COLO829 (cell line): ENCODE measurements around the gene CABLES1.
A peak's percentile ranks its signal among the peaks of the same experiment; 100 is the strongest.
"Not testable (repeated sequence)": the region's sequence is repeated elsewhere in the genome, so short reads cannot be mapped to it uniquely, and the experiment has no call there.

Experiments used
- DNase-seq: peaks from one replicate; pipeline ENCODE4 v3.0.0; 2012; ENCODE audit warnings: low spot score

The CABLES1 gene

GRCh38 chr18:23226391-23226790 is 91.1 kb downstream of the CABLES1 start:
- no peak for DNase-seq

- peak; percentile 45 for DNase-seq
These were observed 91.8 kb downstream of the CABLES1 start for GRCh38 chr18:23226930-23227725.

- no peak for DNase-seq
These were observed 92.4 kb downstream of the CABLES1 start for GRCh38 chr18:23227726-23228070.

- no peak for DNase-seq
These were observed 93.1 kb downstream of the CABLES1 start for GRCh38 chr18:23228102-23229061.

- no peak for DNase-seq
These were observed 94.2 kb downstream of the CABLES1 start for GRCh38 chr18:23229472-23229871.

- no peak for DNase-seq
These were observed 95.4 kb downstream of the CABLES1 start for GRCh38 chr18:23230686-23231085.

- no peak for DNase-seq
These were observed 96.2 kb downstream of the CABLES1 start for GRCh38 chr18:23231340-23232021.

GRCh38 chr18:23232331-23232730 is 97.0 kb downstream of the CABLES1 start:
- DNase-seq, result no peak

GRCh38 chr18:23234619-23235018 is 99.3 kb downstream of the CABLES1 start:
- DNase-seq, result no peak

- DNase-seq, result no peak
These were observed 100.1 kb downstream of the CABLES1 start for GRCh38 chr18:23235336-23235735.

- DNase-seq, result no peak
These were observed 100.6 kb downstream of the CABLES1 start for GRCh38 chr18:23235860-23236259.

GRCh38 chr18:23236876-23237468 is 101.7 kb downstream of the CABLES1 start:
- no peak for DNase-seq

- DNase-seq, result no peak
These were observed 102.4 kb downstream of the CABLES1 start for GRCh38 chr18:23237524-23238151.

GRCh38 chr18:23238152-23238531 is 102.9 kb downstream of the CABLES1 start:
- peak; percentile 16 for DNase-seq

- DNase-seq, result no peak
These were observed 103.5 kb downstream of the CABLES1 start for GRCh38 chr18:23238651-23239349.

- DNase-seq, result no peak
These were observed 104.0 kb downstream of the CABLES1 start for GRCh38 chr18:23239350-23239692.

GRCh38 chr18:23239885-23240608 is 104.8 kb downstream of the CABLES1 start:
- DNase-seq, result no peak

- DNase-seq, result no peak
These were observed 105.3 kb downstream of the CABLES1 start for GRCh38 chr18:23240609-23240930.

GRCh38 chr18:23241833-23242496 is 106.7 kb downstream of the CABLES1 start:
- DNase-seq, result not testable (repeated sequence)

- DNase-seq, result no peak
These were observed 107.9 kb downstream of the CABLES1 start for GRCh38 chr18:23243178-23243577.
